H7 (cell line): Measurements from ENCODE around the gene PTPRJ. TPM values are rescaled to one million over a fixed set of nuclear protein-coding genes. Genes with fewer than 3 reads are reported as not detected.
"Not testable (repeated sequence)": the region's sequence is repeated elsewhere in the genome, so short reads cannot be mapped to it uniquely, and the experiment has no call there.

Experiments
- DNase-seq: peaks from one replicate; pipeline ENCODE4 v3.0.0; 2012
- H3K27me3 ChIP-seq: 2 replicates; pipeline ENCODE4 v1.6.0; 2011; ENCODE audit warnings: mild to moderate bottlenecking, low read length; ENCODE audit not compliant: control insufficient read depth, insufficient read depth
- H3K36me3 ChIP-seq: replicated peaks from 2 replicates; pipeline ENCODE4 v1.5.1; 2011; ENCODE audit warnings: low read length; ENCODE audit not compliant: control insufficient read depth, insufficient read depth
- H3K4me3 ChIP-seq: 2 replicates; pipeline ENCODE4 v1.5.1; 2011; ENCODE audit warnings: low read depth, mild to moderate bottlenecking, control low read depth, low read length, moderate library complexity; ENCODE audit not compliant: insufficient read depth
- total RNA-seq: library from RNA; depleted of rRNA; stranded (reverse); fragments of >200 nt; shearing (Covaris generic); gene quantifications from 2 replicates; pipeline ENCODE4 v1.2.3, GENCODE V29; 2014

Gene PTPRJ
- total RNA-seq, 1 experiment from 2014 or later: 10.0 TPM

GRCh38 chr11:47951504-47951903 is 28.9 kb upstream of the PTPRJ start:
- not testable (repeated sequence) for H3K36me3 ChIP-seq, H3K4me3 ChIP-seq, DNase-seq, H3K27me3 ChIP-seq

GRCh38 chr11:47955061-47955755 is 25.2 kb upstream of the PTPRJ start:
- H3K27me3 ChIP-seq: no peaks in the 10 kb centered on the region
- no peak for DNase-seq
- H3K36me3 ChIP-seq: no peaks in the 10 kb centered on the region
- no peak overlapping the region for H3K4me3 ChIP-seq

- DNase-seq: no peak
- Histone ChIP-seq H3K36me3 (no peaks in the 10 kb centered on the region), H3K27me3 (no peaks in the 10 kb centered on the region), H3K4me3 (no peak overlapping the region)
These were observed 20.3 kb upstream of the PTPRJ start for GRCh38 chr11:47960015-47960414.

GRCh38 chr11:47961383-47961782 is 19.0 kb upstream of the PTPRJ start:
- Histone ChIP-seq H3K36me3 (no peaks in the 10 kb centered on the region), H3K4me3 (no peak overlapping the region), H3K27me3 (no peaks in the 10 kb centered on the region)
- DNase-seq: no peak

GRCh38 chr11:47964546-47964945 is 15.8 kb upstream of the PTPRJ start:
- H3K36me3 ChIP-seq: no peaks in the 10 kb centered on the region
- H3K4me3 ChIP-seq: no peak overlapping the region
- H3K27me3 ChIP-seq: no peaks in the 10 kb centered on the region
- no peak for DNase-seq

GRCh38 chr11:47967577-47968525 is 12.5 kb upstream of the PTPRJ start:
- H3K4me3 ChIP-seq: no peak overlapping the region
- DNase-seq: no peak
- H3K36me3 ChIP-seq: no peaks in the 10 kb centered on the region
- no peaks in the 10 kb centered on the region for H3K27me3 ChIP-seq

GRCh38 chr11:47969401-47969800 is 11.0 kb upstream of the PTPRJ start:
- no peak for DNase-seq
- Histone ChIP-seq H3K36me3 (no peaks in the 10 kb centered on the region), H3K27me3 (no peaks in the 10 kb centered on the region), H3K4me3 (no peak overlapping the region)

GRCh38 chr11:47971501-47971900 is 8.9 kb upstream of the PTPRJ start:
- Histone ChIP-seq H3K36me3 (no peaks in the 10 kb centered on the region), H3K4me3 (no peak overlapping the region), H3K27me3 (no peaks in the 10 kb centered on the region)
- DNase-seq: no peak

- Histone ChIP-seq H3K4me3 (no peak overlapping the region), H3K36me3 (no peaks in the 10 kb centered on the region), H3K27me3 (no peaks in the 10 kb centered on the region)
- DNase-seq: no peak
These were observed 7.2 kb upstream of the PTPRJ start for GRCh38 chr11:47973173-47973572.

- DNase-seq: no peak
- Histone ChIP-seq H3K36me3 (no peaks in the 10 kb centered on the region), H3K4me3 (no peak overlapping the region), H3K27me3 (peaks cover 7% of the 10 kb centered on the region; the same call in 1 of the 2 replicates)
These were observed 3.4 kb upstream of the PTPRJ start for GRCh38 chr11:47976931-47977330.

GRCh38 chr11:47977623-47978022 is 2.7 kb upstream of the PTPRJ start:
- DNase-seq: no peak
- Histone ChIP-seq H3K27me3 (peaks cover 7% of the 10 kb centered on the region; the same call in 1 of the 2 replicates), H3K36me3 (no peaks in the 10 kb centered on the region), H3K4me3 (no peak overlapping the region)

- Histone ChIP-seq H3K36me3 (no peaks in the 10 kb centered on the region), H3K27me3 (peaks cover 7% of the 10 kb centered on the region; the same call in 1 of the 2 replicates), H3K4me3 (peak overlapping the region; percentile 65)
- peak; percentile 66 for DNase-seq
These were observed 826 bp upstream of the PTPRJ start for GRCh38 chr11:47979378-47980087.

- Histone ChIP-seq H3K4me3 (peak overlapping the region; percentile 76), H3K27me3 (peaks cover 7% of the 10 kb centered on the region; the same call in 1 of the 2 replicates), H3K36me3 (no peaks in the 10 kb centered on the region)
- peak; percentile 88 for DNase-seq
These were observed 705 bp downstream of the PTPRJ start for GRCh38 chr11:47980907-47981621.
